SK-MEL-5 (cell line): ENCODE data around the gene RNU6-9. TPM values are rescaled to one million over a fixed set of nuclear protein-coding genes. Genes with fewer than 3 reads are reported as not detected.
A peak's percentile ranks its signal among the peaks of the same experiment; 100 is the strongest.

Source experiments
- DNase-seq: peaks from one replicate; pipeline ENCODE4 v3.0.0-alpha.2; 2016; ENCODE audit warnings: low read depth, low spot score
- in situ Hi-C: cut with HindIII; loops from 2 replicates; pipeline ENCODE4 v1.10.0; 2016; ENCODE audit warnings: low sequenced_read_pairs, high pct_unique_total_duplicates, low pct_unique_long_range_greater_than_20kb
- total RNA-seq: library from RNA; depleted of rRNA; stranded (reverse); fragments of >200 nt; shearing (Covaris generic); gene quantifications from 2 replicates; pipeline ENCODE4 v1.2.3, GENCODE V29; 2014

Gene RNU6-9
- total RNA-seq, 1 experiment from 2014 or later: not detected

- in situ Hi-C loops: no loop called here
- no peak for DNase-seq
Observed at GRCh38 chr19:903266-903797, 10.0 kb downstream of the RNU6-9 start.

- no peak for DNase-seq
- in situ Hi-C loops: no loop called here
Observed at GRCh38 chr19:904545-904944, 11.3 kb downstream of the RNU6-9 start.

- in situ Hi-C loops: no loop called here
- DNase-seq: no peak
Observed at GRCh38 chr19:906480-906879, 13.2 kb downstream of the RNU6-9 start.

- DNase-seq: no peak
- in situ Hi-C loops: no loop called here
Observed at GRCh38 chr19:907183-907853, 14.0 kb downstream of the RNU6-9 start.

GRCh38 chr19:911197-912033 lies 18.1 kb downstream of the RNU6-9 start:
- in situ Hi-C loops: no loop called here
- no peak for DNase-seq

GRCh38 chr19:912181-913079 lies 19.1 kb downstream of the RNU6-9 start:
- no peak for DNase-seq
- in situ Hi-C loops: no loop called here

- in situ Hi-C loops: no loop called here
- peak; percentile 43 for DNase-seq
Observed at GRCh38 chr19:913080-913748, 19.9 kb downstream of the RNU6-9 start, which contains the start of gene R3HDM4. Gene R3HDM4 (minus strand): TSS chr19:913219. CDS start chr19:913157, 62 bp downstream.

GRCh38 chr19:916645-917322 lies 23.5 kb downstream of the RNU6-9 start:
- DNase-seq: no peak
- in situ Hi-C loops: no loop called here

- DNase-seq: no peak
Observed at GRCh38 chr19:917323-918151, 24.3 kb downstream of the RNU6-9 start, which contains the start of gene KISS1R. Gene KISS1R (plus strand): TSS chr19:917333. CDS start chr19:917503, 170 bp downstream.

GRCh38 chr19:918152-918437 lies 24.8 kb downstream of the RNU6-9 start:
- in situ Hi-C loops: no loop called here
- no peak for DNase-seq

More at GRCh38 chr19:917323-918151, 24.3 kb downstream of the RNU6-9 start, which contains the start of gene KISS1R:
- in situ Hi-C loops: no loop called here

GRCh38 chr19:918481-919198 lies 25.4 kb downstream of the RNU6-9 start:
- in situ Hi-C loops: no loop called here
- DNase-seq: no peak

- in situ Hi-C loops: no loop called here
Observed at GRCh38 chr19:919199-920050, 26.1 kb downstream of the RNU6-9 start.

GRCh38 chr19:920051-920864 lies 27.0 kb downstream of the RNU6-9 start:
- DNase-seq: no peak
- in situ Hi-C loops: no loop called here

More at GRCh38 chr19:919199-920050, 26.1 kb downstream of the RNU6-9 start:
- no peak for DNase-seq

GRCh38 chr19:924553-925086 lies 31.3 kb downstream of the RNU6-9 start:
- DNase-seq: no peak
- in situ Hi-C loops: no loop called here
